ENCODE results near the gene FAHD2A.

- TF ChIP-seq CTCF (IDR thresholded peaks at IDR 0.05; ENCODE audit: extremely low read depth in 1 of 2, insufficient read depth in 1 of 2, low read depth in 1 of 2, low read length in 2 of 2), result no peak
- no peak for TF ChIP-seq EZH2 (IDR thresholded peaks at IDR 0.05; ENCODE audit: borderline replicate concordance, low read depth, low read length, severe bottlenecking)
- no peak for TF ChIP-seq POLR2AphosphoS5 (IDR thresholded peaks at IDR 0.05; ENCODE audit: insufficient read depth, low read depth, low read length)
- TF ChIP-seq POLR2A (IDR thresholded peaks at IDR 0.05; ENCODE audit: low read depth, low read length), result no peak
- TF ChIP-seq JUN (IDR thresholded peaks at IDR 0.05; ENCODE audit: borderline replicate concordance, insufficient read depth, insufficient read length, low read depth), result no peak
- no peak for TF ChIP-seq GATA2 (IDR thresholded peaks at IDR 0.05; ENCODE audit: insufficient read depth, insufficient read length, low read depth, low read length)
Observed at GRCh38 chr2:95362486-95362885, 40.0 kb upstream of the FAHD2A start.
